Left forelimb (tissue), 1 donor: ENCODE results near the gene PPM1L.

Experiments
- DNase-seq: peaks from one replicate; pipeline ENCODE4 v3.0.0-alpha.2; 2018; ENCODE audit warnings: low spot score

The PPM1L gene

GRCh38 chr3:160765211-160765610 is 9.2 kb downstream of the PPM1L start:
- DNase-seq: no peak

DNA sequence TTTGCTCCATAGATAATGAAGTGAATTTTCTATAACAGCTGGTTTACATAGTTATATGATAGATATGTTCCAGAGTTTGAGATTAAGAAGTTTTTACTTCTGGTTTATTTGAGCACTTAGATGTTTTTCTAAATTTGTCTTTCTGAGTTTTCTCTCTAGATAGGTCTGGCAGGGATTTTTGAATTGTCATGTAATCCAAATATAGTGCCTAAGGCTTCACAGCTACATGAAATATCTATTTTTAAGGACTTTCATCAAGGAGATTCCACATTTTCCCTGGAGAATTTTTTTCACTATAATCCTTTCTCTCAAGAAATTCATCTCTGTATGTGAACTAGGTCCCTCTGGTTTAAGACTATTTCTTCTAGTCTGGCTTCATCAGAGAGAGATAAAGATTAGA is 12.0 kb downstream of the PPM1L start:
- no peak for DNase-seq

- DNase-seq: no peak
Observed at GRCh38 chr3:160768918-160769317, 12.9 kb downstream of the PPM1L start.

DNA sequence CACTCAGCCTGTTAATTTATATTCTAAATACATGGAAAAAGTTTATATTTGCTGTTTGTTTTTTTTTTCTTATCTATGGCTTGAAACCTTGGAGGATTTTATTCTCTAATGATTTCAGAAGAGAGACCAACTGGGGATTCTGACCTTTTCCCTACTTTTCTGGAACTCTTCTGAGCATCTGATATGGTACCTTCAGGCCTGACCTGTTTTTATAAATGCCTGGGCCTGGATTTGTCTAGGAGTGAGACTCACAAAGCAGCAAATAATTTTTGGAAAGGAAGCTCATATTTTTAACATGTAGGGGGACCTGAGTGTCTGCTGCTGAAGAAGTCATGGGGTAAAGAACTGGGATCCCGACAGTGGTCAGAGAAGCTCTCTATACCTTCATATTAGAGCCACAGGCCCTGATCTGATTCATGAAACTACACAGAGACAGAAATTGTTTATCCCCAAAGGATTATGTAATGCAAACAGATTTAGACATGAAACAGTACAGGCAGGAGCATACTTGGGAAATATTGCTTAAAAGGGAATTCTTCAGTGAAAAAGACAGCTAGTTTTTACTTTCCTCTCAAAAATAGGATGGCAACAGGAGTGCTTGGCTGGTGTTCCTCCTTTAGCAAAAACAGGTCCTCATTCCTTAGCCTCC is 15.9 kb downstream of the PPM1L start:
- DNase-seq: no peak

DNA sequence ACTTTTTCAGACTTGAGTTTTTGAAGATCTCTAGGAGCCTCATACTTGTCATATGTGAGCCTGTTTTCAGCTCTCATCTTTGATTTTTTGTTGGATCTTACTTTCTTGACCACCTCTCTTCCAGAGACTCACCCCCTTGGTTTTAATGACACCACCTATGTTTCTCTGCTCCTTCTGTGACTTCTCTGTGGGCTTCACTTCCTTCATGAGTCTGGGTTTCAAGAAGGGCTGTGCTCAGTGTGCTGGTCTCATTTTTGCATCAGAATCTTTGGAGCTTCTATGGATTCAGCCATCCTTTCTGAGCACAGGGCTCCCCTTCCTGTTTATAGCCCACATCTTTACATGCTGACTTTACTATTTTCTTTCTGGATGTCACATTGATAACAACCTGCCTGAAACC is 17.7 kb downstream of the PPM1L start:
- DNase-seq: no peak

GRCh38 chr3:160774172-160774571 is 18.1 kb downstream of the PPM1L start:
- no peak for DNase-seq

DNA sequence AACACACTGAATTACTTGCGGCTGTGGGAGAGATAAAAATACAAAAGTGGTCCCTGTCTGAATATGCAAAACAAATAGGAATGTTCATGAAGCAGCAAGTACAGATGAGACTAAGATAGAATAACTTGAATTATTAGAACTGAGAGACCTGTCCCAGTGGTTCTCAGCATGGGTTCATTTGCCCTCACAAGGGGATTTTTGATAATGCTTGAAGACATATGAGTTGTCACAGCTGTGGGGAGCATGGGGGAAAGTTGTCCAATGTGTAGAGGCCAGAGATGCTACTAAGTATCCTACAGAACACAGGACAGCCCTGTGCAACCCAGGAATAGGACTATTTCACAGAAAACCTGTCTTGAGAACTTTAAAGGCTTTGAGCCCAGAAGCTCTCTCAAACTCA is 22.4 kb downstream of the PPM1L start:
- DNase-seq: no peak

DNA sequence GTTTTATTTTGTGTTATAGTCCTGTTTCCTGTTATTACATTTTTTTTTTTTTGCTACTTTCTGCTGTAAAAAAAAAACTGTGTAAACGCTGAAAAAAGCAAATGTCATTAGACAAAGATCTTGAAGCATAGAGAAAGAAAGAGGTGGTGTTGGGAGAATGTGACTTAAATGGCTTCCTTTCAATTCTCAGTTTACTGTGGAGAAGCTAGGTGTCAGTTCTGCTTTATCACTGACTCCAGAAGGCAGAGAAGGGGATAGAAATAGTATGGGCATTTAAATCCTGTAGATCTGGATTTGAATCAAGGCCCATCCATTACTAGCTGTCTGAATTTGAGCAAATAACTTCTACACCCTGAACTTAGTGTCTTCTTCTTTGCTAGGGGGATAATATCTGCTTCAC is 23.0 kb downstream of the PPM1L start:
- no peak for DNase-seq

GRCh38 chr3:160780245-160780644 is 24.2 kb downstream of the PPM1L start:
- no peak for DNase-seq

- no peak for DNase-seq
Observed at GRCh38 chr3:160781402-160781801, 25.4 kb downstream of the PPM1L start.

GRCh38 chr3:160781863-160782262 is 25.8 kb downstream of the PPM1L start:
- DNase-seq: no peak

- no peak for DNase-seq
Observed at GRCh38 chr3:160784853-160785252, 28.8 kb downstream of the PPM1L start.

DNA sequence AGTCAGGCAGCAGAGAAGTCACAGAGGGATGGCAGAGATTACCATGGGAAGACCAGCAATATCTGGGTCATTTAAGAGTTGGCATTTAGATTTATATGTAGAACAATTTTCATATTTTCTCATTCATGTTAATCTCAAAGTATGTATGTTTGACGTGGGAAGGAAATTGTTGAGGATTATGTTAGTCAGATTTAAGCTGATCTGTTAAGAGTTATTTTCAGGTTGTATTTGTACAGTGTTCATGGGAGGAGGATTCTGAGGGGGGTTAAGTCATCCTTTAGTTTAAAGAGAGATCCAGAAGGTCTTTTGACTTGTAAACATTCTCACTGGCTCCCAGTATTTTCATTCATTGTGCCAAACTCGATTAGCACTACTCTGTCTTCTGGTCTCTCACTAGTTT is 34.7 kb downstream of the PPM1L start:
- DNase-seq: no peak

GRCh38 chr3:160792540-160792939 is 36.5 kb downstream of the PPM1L start:
- no peak for DNase-seq

DNA sequence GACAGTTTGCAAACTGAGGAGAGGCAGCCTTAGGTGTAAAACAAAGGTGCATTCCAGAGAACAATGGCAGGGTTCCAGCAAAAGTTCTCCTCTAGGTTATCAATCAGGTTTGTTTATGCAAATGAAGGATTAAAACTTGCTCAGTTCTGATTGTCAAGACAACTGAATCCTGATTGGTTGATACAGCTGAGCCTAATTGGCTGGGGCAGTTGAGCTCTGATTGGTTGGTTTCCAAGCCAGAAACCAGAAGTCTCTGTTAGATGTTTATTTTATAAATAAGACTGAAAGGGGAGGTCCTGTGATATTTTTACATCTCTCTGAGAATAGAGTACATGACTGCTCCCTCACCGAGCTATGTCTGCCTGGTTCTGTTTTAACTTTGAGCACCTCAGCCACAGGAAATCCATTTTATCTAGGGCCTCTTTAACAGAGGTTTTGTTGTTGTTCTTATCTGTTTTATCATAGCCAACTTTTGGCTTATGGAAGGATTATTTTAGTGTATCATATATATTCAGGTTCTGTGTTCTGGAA is 37.8 kb downstream of the PPM1L start:
- DNase-seq: no peak

DNA sequence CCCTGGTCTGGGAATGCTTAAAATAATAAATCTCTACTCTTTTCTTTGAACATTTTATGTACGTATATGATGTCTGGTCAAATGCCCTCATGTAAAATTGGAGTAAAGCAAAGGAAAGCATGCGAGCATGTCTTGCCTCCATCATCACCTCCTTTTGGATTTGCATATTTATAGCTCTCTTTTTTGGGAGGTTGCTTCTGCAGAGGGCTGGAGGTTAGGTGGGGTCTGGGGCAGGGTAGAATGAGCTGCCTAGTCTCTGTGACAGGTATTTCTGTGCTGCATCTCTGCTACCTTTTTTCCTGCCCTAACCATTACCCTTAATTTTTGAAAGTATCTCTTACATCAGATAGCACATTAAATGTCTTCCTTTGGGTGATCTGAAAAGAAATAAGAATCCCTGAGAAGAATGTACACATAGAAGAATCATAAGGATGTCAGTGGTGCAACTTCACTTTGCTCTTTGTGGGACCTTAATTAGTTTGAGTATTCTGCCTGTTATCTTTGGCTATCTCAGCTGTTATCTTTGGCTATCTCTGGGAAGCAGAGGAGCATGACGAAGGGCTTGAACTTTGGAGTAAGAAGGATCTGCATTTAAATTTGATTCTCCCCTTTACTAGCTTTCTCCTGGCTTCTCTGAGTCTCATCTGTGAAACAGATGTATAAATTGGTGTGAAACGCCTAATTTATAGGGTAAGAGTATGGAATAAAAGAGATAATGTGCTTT is 40.2 kb downstream of the PPM1L start:
- DNase-seq: no peak

DNA sequence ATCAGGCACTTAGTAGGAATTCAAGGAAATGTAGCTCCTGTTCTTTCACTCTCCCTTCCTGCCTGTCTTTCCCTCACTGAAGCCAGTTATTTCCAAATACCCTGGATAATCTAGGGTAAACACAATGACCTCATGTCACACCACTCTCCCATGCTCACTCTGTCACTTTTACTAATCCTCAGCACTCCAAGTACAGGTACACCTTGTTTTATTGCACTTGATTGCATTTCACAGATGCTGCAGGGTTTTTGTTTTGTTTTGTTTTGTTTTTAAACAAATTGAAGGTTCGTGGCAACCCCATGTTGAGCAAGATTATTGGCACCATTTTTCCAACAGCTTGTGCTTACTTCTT is 40.8 kb downstream of the PPM1L start:
- no peak for DNase-seq

GRCh38 chr3:160797356-160797755 is 41.3 kb downstream of the PPM1L start:
- no peak for DNase-seq

DNA sequence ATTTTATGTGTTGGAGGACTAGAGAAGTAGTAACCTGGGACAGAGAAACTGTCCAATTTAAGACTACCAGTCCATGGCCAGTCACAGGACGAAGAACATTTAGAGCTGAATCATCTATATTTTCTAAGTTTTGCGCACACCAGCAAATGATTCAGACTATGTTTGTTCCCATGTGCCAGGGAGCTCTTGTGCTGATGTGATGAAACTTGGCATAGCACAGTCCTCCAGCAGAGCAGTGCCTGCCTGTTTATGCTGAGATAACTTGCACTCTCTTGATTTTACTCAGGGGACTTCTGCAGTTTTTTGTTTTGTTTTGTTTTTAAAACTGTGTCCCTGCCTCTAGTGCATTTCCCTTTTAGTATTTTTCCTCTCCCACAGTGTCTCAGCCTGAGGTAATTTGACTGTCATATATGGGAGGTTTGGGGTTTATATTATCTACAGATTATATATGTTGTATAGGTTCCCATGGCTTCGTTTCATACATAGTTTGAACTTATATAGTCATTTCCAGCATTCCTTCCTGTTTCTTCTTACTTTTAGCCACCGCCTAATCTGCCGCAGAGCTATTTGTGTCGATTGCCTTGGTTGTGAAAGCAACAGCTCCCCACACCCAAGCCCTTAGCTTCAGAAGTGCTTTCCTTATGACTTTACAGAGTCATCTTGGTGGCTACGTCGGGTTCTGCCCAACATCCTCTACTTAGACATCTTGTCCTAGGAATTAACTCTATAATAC is 45.5 kb downstream of the PPM1L start:
- no peak for DNase-seq

GRCh38 chr3:160804762-160805161 is 48.7 kb downstream of the PPM1L start:
- DNase-seq: no peak

DNA sequence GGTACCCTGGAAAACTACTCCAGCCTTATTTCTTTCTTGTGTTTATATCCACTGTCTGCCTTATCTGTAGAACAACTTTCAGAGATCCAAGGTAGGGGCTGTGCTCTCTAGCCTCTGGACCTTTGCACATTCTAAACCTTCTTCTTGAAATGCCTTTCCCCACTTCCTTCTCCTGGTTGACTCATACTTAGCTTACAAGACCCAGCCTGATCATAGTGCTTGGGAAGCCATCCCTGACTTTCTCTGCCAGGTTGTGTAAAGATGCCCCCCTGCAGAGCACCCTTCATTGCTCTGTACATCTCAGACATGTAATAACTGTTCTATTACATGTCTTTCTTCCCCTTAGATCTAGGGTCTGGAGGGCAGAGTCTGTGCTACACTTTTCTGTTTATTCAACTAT is 50.1 kb downstream of the PPM1L start:
- DNase-seq: no peak

DNA sequence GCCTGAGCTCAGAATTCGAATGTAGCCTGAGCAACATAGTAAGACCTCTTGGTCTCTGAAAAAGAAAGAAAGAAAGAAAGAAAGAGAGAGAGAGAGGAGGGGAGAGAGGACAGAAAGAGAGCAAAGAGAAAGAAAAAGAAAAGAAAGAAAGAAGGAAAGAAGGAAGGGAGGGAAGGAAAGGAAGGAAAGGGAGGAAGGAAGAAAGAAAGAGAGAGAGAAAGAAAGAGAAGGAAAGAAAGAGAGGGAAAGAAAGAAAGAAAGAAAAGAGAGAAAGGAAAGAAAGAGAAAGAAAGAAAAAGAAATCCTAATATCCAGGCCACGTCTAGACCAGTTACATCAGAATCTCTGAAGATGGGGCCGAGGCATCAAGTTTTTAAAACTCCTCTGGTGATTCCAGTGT is 50.7 kb downstream of the PPM1L start:
- no peak for DNase-seq

GRCh38 chr3:160808838-160809237 is 52.8 kb downstream of the PPM1L start:
- DNase-seq: no peak
